ENCODE measurements around the gene KCNN3. TPM values are rescaled to one million over a fixed set of nuclear protein-coding genes. Genes with fewer than 3 reads are reported as not detected.
"Not testable (repeated sequence)": the region's sequence is repeated elsewhere in the genome, so short reads cannot be mapped to it uniquely, and the experiment has no call there.

Gene KCNN3
- total RNA-seq, 1 donor = 0.21 TPM

GRCh38 chr1:154694995-154695394 lies 175.1 kb downstream of the KCNN3 start:
- Histone ChIP-seq H3K9me3 (ENCODE audit: low read depth, low read length) (no peaks in the 10 kb centered on the region), H3K4me1 (ENCODE audit: insufficient read depth, low read length) (peaks cover 8% of the 10 kb centered on the region), H3K4me3 (ENCODE audit: low read length) (no peak overlapping the region), H3K27me3 (ENCODE audit: insufficient read depth, low read length) (peaks cover 12% of the 10 kb centered on the region)

DNA sequence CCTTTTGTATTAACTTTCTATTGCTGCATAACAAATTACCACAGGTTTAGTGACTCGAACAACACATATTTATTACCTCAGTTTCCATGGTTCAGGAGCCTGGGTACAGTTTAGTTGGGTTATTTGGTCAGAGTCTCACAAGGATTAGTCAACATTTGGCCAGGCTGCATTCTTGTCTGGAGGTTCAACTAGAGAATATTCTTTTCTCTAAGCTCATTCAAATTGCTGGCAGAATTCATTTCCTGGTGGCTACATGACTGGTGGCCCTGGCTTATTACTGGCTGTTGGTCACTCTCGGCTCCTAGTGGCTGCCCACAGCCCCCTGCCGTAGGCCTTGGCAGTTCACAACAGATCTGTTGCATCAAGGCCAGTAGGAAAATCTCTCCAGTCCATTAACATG lies 181.0 kb downstream of the KCNN3 start:
- Histone ChIP-seq H3K4me1 (ENCODE audit: insufficient read depth, low read length) (no peaks in the 10 kb centered on the region), H3K4me3 (ENCODE audit: low read length) (no peak overlapping the region), H3K27me3 (ENCODE audit: insufficient read depth, low read length) (peaks cover 9% of the 10 kb centered on the region), H3K9me3 (ENCODE audit: low read depth, low read length) (no peaks in the 10 kb centered on the region)

DNA sequence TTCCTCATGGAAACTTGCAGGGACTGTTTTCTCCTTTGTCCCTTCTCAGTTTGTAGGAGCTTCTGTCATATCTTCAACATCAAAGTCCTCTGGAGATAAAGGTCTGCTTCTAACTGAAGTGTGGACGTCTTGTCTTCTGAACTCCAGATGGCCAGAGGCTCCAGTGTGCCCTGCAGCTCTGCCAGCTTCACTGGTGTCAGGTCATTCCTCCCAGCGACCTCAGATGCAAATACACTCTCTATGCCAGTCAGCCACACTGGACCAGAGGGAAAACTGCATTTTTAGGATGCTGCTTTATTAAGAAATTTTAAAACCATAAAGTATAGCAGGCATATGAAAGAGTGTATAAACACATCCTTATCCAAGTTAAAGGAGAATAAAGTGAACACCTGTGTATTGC lies 183.6 kb downstream of the KCNN3 start:
- no peaks in the 10 kb centered on the region for H3K4me1 ChIP-seq (ENCODE audit: insufficient read depth, low read length)
- H3K27me3 ChIP-seq (ENCODE audit: insufficient read depth, low read length) = no peaks in the 10 kb centered on the region
- no peak overlapping the region for H3K4me3 ChIP-seq (ENCODE audit: low read length)
- no peaks in the 10 kb centered on the region for H3K9me3 ChIP-seq (ENCODE audit: low read depth, low read length)

- H3K9me3 ChIP-seq (ENCODE audit: low read depth, low read length) = no peaks in the 10 kb centered on the region
- no peaks in the 10 kb centered on the region for H3K27me3 ChIP-seq (ENCODE audit: insufficient read depth, low read length)
- H3K4me1 ChIP-seq (ENCODE audit: insufficient read depth, low read length) = no peaks in the 10 kb centered on the region
- no peak overlapping the region for H3K4me3 ChIP-seq (ENCODE audit: low read length)
Observed at GRCh38 chr1:154683820-154684219, 186.3 kb downstream of the KCNN3 start.

GRCh38 chr1:154682254-154682653 lies 187.8 kb downstream of the KCNN3 start:
- H3K4me3 ChIP-seq (ENCODE audit: low read length) = no peak overlapping the region
- no peaks in the 10 kb centered on the region for H3K9me3 ChIP-seq (ENCODE audit: low read depth, low read length)
- H3K4me1 ChIP-seq (ENCODE audit: insufficient read depth, low read length) = no peaks in the 10 kb centered on the region
- no peaks in the 10 kb centered on the region for H3K27me3 ChIP-seq (ENCODE audit: insufficient read depth, low read length)

- not testable (repeated sequence) for H3K4me1 ChIP-seq (ENCODE audit: insufficient read depth, low read length); H3K9me3 ChIP-seq (ENCODE audit: low read depth, low read length); H3K27me3 ChIP-seq (ENCODE audit: insufficient read depth, low read length); H3K4me3 ChIP-seq (ENCODE audit: low read length)
Observed at GRCh38 chr1:154677844-154678243, 192.2 kb downstream of the KCNN3 start.

DNA sequence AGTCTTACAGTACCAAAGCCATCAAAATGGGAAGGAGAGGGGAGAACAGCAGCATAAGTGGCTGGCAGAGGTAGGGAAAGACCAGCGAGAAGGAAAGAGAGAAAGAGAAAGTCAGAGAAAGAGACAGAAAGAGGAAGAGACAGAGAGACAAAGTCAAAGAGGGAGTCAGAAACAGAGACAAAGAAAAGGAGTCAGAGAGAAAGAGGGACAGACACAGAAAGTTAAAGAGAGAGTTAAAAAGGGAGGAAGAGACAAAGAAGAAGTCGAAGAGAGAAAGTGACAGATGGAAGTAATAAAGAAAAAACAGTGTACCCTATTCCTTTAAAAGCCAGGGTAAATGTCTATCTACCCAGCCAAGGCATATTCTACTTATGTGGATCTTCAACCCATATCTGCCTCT lies 193.2 kb downstream of the KCNN3 start:
- not testable (repeated sequence) for H3K4me1 ChIP-seq (ENCODE audit: insufficient read depth, low read length); H3K4me3 ChIP-seq (ENCODE audit: low read length); H3K27me3 ChIP-seq (ENCODE audit: insufficient read depth, low read length); H3K9me3 ChIP-seq (ENCODE audit: low read depth, low read length)

DNA sequence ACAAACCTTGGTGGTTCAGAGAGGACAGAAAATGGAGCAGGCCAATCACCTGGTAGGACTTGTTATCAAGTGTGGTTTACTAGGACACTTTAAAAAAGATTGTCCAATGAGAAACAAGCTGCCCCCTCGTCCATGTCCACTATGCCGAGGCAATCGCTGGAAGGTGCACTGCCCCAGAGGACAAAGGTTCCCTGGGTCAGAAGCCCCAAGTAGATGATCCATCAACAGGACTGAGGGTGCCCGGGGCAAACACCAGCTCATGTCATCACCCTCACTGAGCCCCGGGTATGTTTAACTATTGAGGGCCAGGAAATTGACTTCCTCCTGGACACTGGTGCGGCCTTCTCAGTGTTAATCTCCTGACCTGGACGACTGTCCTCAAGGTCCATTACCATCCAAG lies 195.6 kb downstream of the KCNN3 start:
- H3K9me3 ChIP-seq (ENCODE audit: low read depth, low read length); H3K4me3 ChIP-seq (ENCODE audit: low read length); H3K4me1 ChIP-seq (ENCODE audit: insufficient read depth, low read length); H3K27me3 ChIP-seq (ENCODE audit: insufficient read depth, low read length): not testable (repeated sequence)

GRCh38 chr1:154672245-154672644 lies 197.8 kb downstream of the KCNN3 start:
- not testable (repeated sequence) for H3K4me1 ChIP-seq (ENCODE audit: insufficient read depth, low read length); H3K4me3 ChIP-seq (ENCODE audit: low read length); H3K27me3 ChIP-seq (ENCODE audit: insufficient read depth, low read length); H3K9me3 ChIP-seq (ENCODE audit: low read depth, low read length)

- not testable (repeated sequence) for H3K4me3 ChIP-seq (ENCODE audit: low read length); H3K27me3 ChIP-seq (ENCODE audit: insufficient read depth, low read length); H3K9me3 ChIP-seq (ENCODE audit: low read depth, low read length); H3K4me1 ChIP-seq (ENCODE audit: insufficient read depth, low read length)
Observed at GRCh38 chr1:154671412-154671811, 198.7 kb downstream of the KCNN3 start.

- not testable (repeated sequence) for H3K27me3 ChIP-seq (ENCODE audit: insufficient read depth, low read length); H3K4me3 ChIP-seq (ENCODE audit: low read length); H3K4me1 ChIP-seq (ENCODE audit: insufficient read depth, low read length); H3K9me3 ChIP-seq (ENCODE audit: low read depth, low read length)
Observed at GRCh38 chr1:154670310-154671270, 199.5 kb downstream of the KCNN3 start.

GRCh38 chr1:154669464-154670282 lies 200.4 kb downstream of the KCNN3 start:
- Histone ChIP-seq H3K4me3 (ENCODE audit: low read length) (no peak overlapping the region), H3K4me1 (ENCODE audit: insufficient read depth, low read length) (no peaks in the 10 kb centered on the region), H3K9me3 (ENCODE audit: low read depth, low read length) (no peaks in the 10 kb centered on the region), H3K27me3 (ENCODE audit: insufficient read depth, low read length) (no peaks in the 10 kb centered on the region)

DNA sequence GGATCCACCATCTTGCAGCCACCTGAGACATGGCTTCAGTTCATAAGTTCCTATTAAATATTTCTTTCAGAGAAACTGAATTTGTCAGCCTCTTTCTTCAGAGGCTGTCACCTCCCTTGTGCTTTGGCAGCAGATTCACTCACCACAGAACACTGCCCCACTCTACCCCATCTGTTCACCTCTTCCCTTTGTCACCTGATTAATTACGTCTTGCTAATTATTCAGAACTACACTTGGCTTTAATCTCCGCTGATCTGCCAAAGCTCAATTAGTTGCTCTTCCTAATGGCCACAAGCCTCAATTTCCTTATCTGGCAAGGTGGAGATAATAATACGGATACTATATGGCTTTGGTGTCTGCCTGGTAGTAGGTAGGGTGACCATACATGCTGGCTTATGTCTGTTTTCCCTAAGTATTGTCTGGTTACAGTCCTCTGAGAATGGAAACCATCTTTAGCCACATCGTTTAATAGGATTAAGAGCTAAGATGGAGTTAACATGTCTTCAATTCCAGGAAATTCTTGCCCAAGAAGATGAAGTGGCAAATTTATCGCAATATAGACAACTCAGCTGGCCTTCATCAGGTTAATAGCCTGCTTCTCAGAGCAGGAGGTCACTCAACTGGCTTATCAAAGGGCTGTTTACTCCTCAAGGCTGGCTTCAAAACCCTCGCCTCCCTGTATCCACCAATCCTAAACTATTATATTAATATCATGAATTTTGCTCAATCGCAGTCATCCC lies 203.9 kb downstream of the KCNN3 start:
- Histone ChIP-seq H3K9me3 (ENCODE audit: low read depth, low read length) (no peaks in the 10 kb centered on the region), H3K4me3 (ENCODE audit: low read length) (no peak overlapping the region), H3K27me3 (ENCODE audit: insufficient read depth, low read length) (no peaks in the 10 kb centered on the region), H3K4me1 (ENCODE audit: insufficient read depth, low read length) (no peaks in the 10 kb centered on the region)

DNA sequence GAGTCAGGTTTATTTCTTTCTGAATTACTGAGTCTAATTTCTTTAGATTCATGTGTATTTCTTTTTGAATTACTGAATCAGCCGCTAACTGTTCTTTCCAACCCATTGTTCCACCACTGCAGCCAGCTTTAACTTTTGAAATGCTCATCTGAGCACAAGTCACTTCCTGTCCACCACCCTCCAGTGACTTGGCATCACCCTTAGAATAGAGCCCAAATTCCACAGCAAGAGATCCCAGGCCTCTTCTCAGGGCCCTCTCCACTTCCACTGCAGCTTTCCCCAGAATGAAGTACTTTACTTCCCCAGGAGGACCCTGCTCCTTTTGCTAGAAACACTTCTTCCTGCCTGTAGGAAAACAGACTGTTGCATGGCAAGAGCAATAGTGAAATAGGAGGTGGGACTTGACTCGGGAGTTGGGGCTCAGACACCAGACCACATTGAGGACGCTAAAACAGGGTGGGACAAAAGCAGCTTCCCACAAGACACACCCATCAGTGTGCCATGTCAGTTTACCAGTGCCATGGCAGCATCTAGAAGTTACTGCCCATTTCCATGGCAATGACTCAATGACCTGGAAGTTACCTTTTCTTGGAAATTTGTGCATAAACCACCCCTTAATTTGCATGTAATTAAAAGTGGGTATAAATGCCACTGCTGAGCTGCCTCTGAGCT lies 205.6 kb downstream of the KCNN3 start:
- Histone ChIP-seq H3K4me1 (ENCODE audit: insufficient read depth, low read length) (no peaks in the 10 kb centered on the region), H3K9me3 (ENCODE audit: low read depth, low read length) (no peaks in the 10 kb centered on the region), H3K4me3 (ENCODE audit: low read length) (no peak overlapping the region), H3K27me3 (ENCODE audit: insufficient read depth, low read length) (peaks cover under 1% of the 10 kb centered on the region)
